GM21390 (cell line): ENCODE results near the gene OXER1.

Experiments used
- ATAC-seq: cut with Tn5 transposase; IDR thresholded peaks from one replicate; pipeline ENCODE4 v1.9.1; 2021; ENCODE audit not compliant: unreplicated experiment

OXER1 gene

GRCh38 chr2:42713920-42714319 lies 50.0 kb downstream of the OXER1 start:
- no peak for ATAC-seq

GRCh38 chr2:42712934-42713333 lies 51.0 kb downstream of the OXER1 start:
- no peak for ATAC-seq
